ENCODE data around the gene KIRREL3. TPM values are rescaled to one million over a fixed set of nuclear protein-coding genes. Genes with fewer than 3 reads are reported as not detected.

KIRREL3 gene
- total RNA-seq, 1 donor from 2014 or later = 0.38 TPM

GRCh38 chr11:127000981-127001380 is 411 bp upstream of the KIRREL3 start:
- Mint-ChIP-seq H3K36me3 (ENCODE audit: low read depth, unreplicated experiment) (no peaks in the 10 kb centered on the region), H3K27me3 (ENCODE audit: unreplicated experiment) (peaks cover 3% of the 10 kb centered on the region), H3K4me3 (ENCODE audit: unreplicated experiment) (no peak overlapping the region), H3K27ac (ENCODE audit: unreplicated experiment) (no peak overlapping the region), H3K4me1 (ENCODE audit: unreplicated experiment) (no peaks in the 10 kb centered on the region), H3K9me3 (ENCODE audit: unreplicated experiment) (no peaks in the 10 kb centered on the region)
- TF ChIP-seq, protein P1, sequence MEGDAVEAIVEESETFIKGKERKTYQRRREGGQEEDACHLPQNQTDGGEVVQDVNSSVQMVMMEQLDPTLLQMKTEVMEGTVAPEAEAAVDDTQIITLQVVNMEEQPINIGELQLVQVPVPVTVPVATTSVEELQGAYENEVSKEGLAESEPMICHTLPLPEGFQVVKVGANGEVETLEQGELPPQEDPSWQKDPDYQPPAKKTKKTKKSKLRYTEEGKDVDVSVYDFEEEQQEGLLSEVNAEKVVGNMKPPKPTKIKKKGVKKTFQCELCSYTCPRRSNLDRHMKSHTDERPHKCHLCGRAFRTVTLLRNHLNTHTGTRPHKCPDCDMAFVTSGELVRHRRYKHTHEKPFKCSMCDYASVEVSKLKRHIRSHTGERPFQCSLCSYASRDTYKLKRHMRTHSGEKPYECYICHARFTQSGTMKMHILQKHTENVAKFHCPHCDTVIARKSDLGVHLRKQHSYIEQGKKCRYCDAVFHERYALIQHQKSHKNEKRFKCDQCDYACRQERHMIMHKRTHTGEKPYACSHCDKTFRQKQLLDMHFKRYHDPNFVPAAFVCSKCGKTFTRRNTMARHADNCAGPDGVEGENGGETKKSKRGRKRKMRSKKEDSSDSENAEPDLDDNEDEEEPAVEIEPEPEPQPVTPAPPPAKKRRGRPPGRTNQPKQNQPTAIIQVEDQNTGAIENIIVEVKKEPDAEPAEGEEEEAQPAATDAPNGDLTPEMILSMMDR (IDR thresholded peaks at IDR 0.05; ENCODE audit: unreplicated experiment) = no peak
- DNase-seq (ENCODE audit: low spot score) = peak; percentile 20

DNA sequence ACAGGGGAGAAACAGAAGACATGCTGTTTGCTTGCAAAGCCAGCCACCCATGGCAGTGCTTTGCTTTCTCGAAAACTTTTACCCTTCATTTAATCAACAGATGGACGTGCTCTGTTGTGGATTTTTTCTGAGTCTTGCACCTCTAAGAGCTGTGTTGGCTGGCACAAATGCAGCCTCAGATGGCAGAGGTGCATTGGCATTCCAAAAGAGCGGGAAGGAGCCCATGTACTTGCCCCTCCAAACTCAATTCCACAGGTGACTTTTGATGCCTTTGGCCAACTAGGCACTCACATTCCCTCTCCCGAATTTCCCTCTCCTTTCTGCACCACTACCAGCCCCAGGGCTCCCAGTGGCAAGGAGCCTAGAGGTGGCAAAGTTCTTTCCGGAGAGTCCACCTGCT is 1.2 kb downstream of the KIRREL3 start:
- Mint-ChIP-seq H3K36me3 (ENCODE audit: low read depth, unreplicated experiment) (no peaks in the 10 kb centered on the region), H3K4me3 (ENCODE audit: unreplicated experiment) (no peak overlapping the region), H3K27me3 (ENCODE audit: unreplicated experiment) (peaks cover 3% of the 10 kb centered on the region), H3K4me1 (ENCODE audit: unreplicated experiment) (no peaks in the 10 kb centered on the region), H3K9me3 (ENCODE audit: unreplicated experiment) (no peaks in the 10 kb centered on the region), H3K27ac (ENCODE audit: unreplicated experiment) (no peak overlapping the region)
- TF ChIP-seq, protein P1 (IDR thresholded peaks at IDR 0.05; ENCODE audit: unreplicated experiment) = no peak
- DNase-seq (ENCODE audit: low spot score) = no peak

- H3K36me3 Mint-ChIP-seq (ENCODE audit: low read depth, unreplicated experiment) = no peaks in the 10 kb centered on the region
- TF ChIP-seq, protein P1 (IDR thresholded peaks at IDR 0.05; ENCODE audit: unreplicated experiment) = no peak
- DNase-seq (ENCODE audit: low spot score) = no peak
- H3K9me3 Mint-ChIP-seq (ENCODE audit: unreplicated experiment) = no peaks in the 10 kb centered on the region
- H3K4me3 Mint-ChIP-seq (ENCODE audit: unreplicated experiment) = no peak overlapping the region
- no peaks in the 10 kb centered on the region for H3K4me1 Mint-ChIP-seq (ENCODE audit: unreplicated experiment)
- no peaks in the 10 kb centered on the region for H3K27me3 Mint-ChIP-seq (ENCODE audit: unreplicated experiment)
- H3K27ac Mint-ChIP-seq (ENCODE audit: unreplicated experiment) = no peak overlapping the region
Observed at GRCh38 chr11:126997641-126998040, 2.9 kb downstream of the KIRREL3 start.

DNA sequence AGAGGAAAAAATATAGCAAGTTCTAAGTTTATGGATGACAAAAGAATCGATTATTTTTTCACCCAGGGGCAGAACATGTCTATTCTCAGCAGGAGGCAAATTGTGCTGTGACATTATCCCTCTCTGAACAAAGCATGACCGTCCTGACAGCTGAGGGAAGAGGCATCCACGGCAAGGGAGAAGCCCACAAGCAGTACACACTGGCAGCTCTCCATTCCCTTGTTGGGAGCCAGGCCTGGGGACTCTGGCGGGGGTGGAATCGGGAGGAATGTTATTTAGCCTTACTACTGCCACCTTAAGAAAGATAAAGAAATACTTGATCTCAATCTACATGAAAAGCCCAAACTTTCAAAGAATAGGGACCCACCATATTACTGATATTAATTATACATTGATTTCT is 3.4 kb downstream of the KIRREL3 start:
- Mint-ChIP-seq H3K4me3 (ENCODE audit: unreplicated experiment) (no peak overlapping the region), H3K27ac (ENCODE audit: unreplicated experiment) (no peak overlapping the region), H3K36me3 (ENCODE audit: low read depth, unreplicated experiment) (no peaks in the 10 kb centered on the region), H3K4me1 (ENCODE audit: unreplicated experiment) (no peaks in the 10 kb centered on the region), H3K9me3 (ENCODE audit: unreplicated experiment) (no peaks in the 10 kb centered on the region), H3K27me3 (ENCODE audit: unreplicated experiment) (no peaks in the 10 kb centered on the region)
- DNase-seq (ENCODE audit: low spot score) = no peak
- TF ChIP-seq, protein P1 (IDR thresholded peaks at IDR 0.05; ENCODE audit: unreplicated experiment) = no peak

DNA sequence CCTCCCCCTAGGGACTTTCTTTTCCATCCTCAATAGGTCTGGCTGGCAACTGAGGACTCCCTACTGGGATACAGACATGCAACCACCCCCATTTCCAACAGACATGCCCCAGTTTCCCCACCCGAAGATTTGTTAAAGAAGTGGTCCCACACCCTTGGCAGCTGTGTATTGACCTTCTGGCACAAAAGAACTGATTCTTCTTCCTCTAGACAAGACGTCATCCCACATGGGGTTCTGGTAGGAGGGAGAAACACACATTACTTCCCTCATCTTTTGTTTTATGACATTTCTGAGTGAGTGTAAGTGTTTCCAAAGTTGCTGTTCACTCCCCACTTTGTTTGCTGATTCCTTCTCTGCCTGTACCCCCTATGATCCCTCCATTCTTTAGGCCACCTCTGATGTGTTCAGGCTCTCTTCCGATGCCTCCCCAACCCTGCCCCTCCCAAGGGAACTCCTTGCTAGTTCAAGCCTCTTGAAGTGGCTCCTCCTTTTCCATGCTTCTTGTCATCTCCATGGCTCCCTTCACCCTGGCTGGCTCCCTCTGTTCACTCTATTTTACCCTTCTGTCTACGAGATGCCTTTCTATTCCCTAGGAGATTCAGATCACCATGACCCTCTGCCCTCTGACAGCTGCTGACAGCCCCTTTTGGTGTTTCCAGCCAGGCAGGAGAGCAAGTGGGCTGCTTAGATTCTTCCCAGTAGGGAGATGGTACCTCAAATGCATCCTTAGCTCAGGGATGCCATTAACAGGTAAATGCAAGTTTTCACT is 4.3 kb downstream of the KIRREL3 start:
- no peaks in the 10 kb centered on the region for H3K4me1 Mint-ChIP-seq (ENCODE audit: unreplicated experiment)
- no peak overlapping the region for H3K27ac Mint-ChIP-seq (ENCODE audit: unreplicated experiment)
- H3K9me3 Mint-ChIP-seq (ENCODE audit: unreplicated experiment) = no peaks in the 10 kb centered on the region
- TF ChIP-seq, protein P1 (IDR thresholded peaks at IDR 0.05; ENCODE audit: unreplicated experiment) = no peak
- no peak overlapping the region for H3K4me3 Mint-ChIP-seq (ENCODE audit: unreplicated experiment)
- H3K27me3 Mint-ChIP-seq (ENCODE audit: unreplicated experiment) = no peaks in the 10 kb centered on the region
- no peaks in the 10 kb centered on the region for H3K36me3 Mint-ChIP-seq (ENCODE audit: low read depth, unreplicated experiment)
- no peak for DNase-seq (ENCODE audit: low spot score)
